HepG2 (cell line): ENCODE data around the gene MLLT1. TPM values are rescaled to one million over a fixed set of nuclear protein-coding genes. Genes with fewer than 3 reads are reported as not detected.

Experiments
- ATAC-seq: fragments of 200-7000 bp; cut with Tn5 transposase; 3 replicates; pipeline ENCODE4 v1.9.1; 2020; ENCODE audit warnings: mild to moderate bottlenecking, moderate library complexity
- BruUV-seq: library from RNA; stranded (reverse); fragments of 400-500 nt; replicated peaks from 2 replicates; lab custom pipeline; 2021; lab: Mats Ljungman, UMichigan
- CTCF ChIA-PET: fragments of 300-600 bp; formaldehyde crosslinking; extraction: SDS; loops from one replicate; lab custom pipeline; 2021; ENCODE audit warnings: low total read pairs, inconsistent platforms, low intra/inter-chr PET ratio; lab: Yijun Ruan, JAX
- POLR2A ChIA-PET: fragments of 350-600 bp; sonication (Branson Sonifier 250); formaldehyde crosslinking; loops from one replicate; lab custom pipeline; 2020; ENCODE audit warnings: antibody characterized with exemption, inconsistent platforms; lab: Yijun Ruan, JAX
- DNase-seq: peaks from one replicate; pipeline ENCODE4 v3.0.0-alpha.2; 2015; ENCODE audit warnings: low spot score
- FAIRE-seq: peaks from 3 replicates; lab custom pipeline; 2011; peaks lifted over from hg19 to GRCh38; lab: Jason Lieb, UNC
- H2AFZ ChIP-seq: one replicate; pipeline ENCODE4 v1.6.1; 2011; ENCODE audit warnings: low read length, inconsistent platforms
- H3K27ac ChIP-seq: fragments of 300-600 bp; 3 replicates; pipeline ENCODE4 v1.8.0; 2011; ENCODE audit warnings: mixed run types, mild to moderate bottlenecking, mixed read lengths, low read length, inconsistent platforms; ENCODE audit not compliant: insufficient read depth; ENCODE audit errors: extremely low read length
- H3K27me3 ChIP-seq, 2 experiments: fragments of 200-600 bp in 1 of 2; 2 replicates in 1 of 2; 3 replicates in 1 of 2; pipeline versions ENCODE4 v1.6.0 to v1.8.0; 2011; ENCODE audit warnings: low read length in 2 of 2, mild to moderate bottlenecking in 2 of 2, moderate library complexity in 2 of 2, inconsistent platforms in 1 of 2; ENCODE audit not compliant: insufficient read depth in 2 of 2, control insufficient read depth in 1 of 2
- H3K36me3 ChIP-seq, 2 experiments: fragments of 200-600 bp in 1 of 2; replicated peaks in 1 of 2; 2 replicates in 1 of 2; 3 replicates in 1 of 2; pipeline versions ENCODE4 v1.5.1 to v1.8.0; 2011; ENCODE audit warnings: low read length in 2 of 2, inconsistent platforms in 1 of 2; ENCODE audit not compliant: insufficient read depth in 2 of 2, control insufficient read depth in 1 of 2
- H3K4me1 ChIP-seq: 2 replicates; pipeline ENCODE4 v1.5.1; 2012; ENCODE audit warnings: low read length, inconsistent platforms; ENCODE audit not compliant: insufficient read depth
- H3K4me2 ChIP-seq: 2 replicates; pipeline ENCODE4 v1.6.0; 2011; ENCODE audit warnings: low read depth, low read length, inconsistent platforms
- H3K4me3 ChIP-seq, 3 experiments: fragments of 200-600 bp in 1 of 3; sonication (generic), shearing (Covaris generic) in 1 of 3; replicated peaks in 1 of 3; 2 replicates each; pipeline ENCODE4 v1.5.1; 2011 to 2016; ENCODE audit warnings: low read length in 3 of 3, inconsistent platforms in 2 of 3, low read depth in 2 of 3, mild to moderate bottlenecking in 2 of 3, control low read depth in 1 of 3, mixed read lengths in 1 of 3; ENCODE audit not compliant: insufficient read depth in 1 of 3
- H3K79me2 ChIP-seq: one replicate; pipeline ENCODE4 v1.6.1; 2011; ENCODE audit warnings: low read length, inconsistent platforms; ENCODE audit not compliant: insufficient read depth
- H3K9ac ChIP-seq: 2 replicates; pipeline ENCODE4 v1.6.0; 2011; ENCODE audit warnings: mild to moderate bottlenecking, low read depth, low read length, inconsistent platforms; ENCODE audit not compliant: insufficient read depth
- H3K9me3 ChIP-seq: 2 replicates; pipeline ENCODE4 v1.5.1; 2012; ENCODE audit warnings: mild to moderate bottlenecking, low read length
- H4K20me1 ChIP-seq: 2 replicates; pipeline ENCODE4 v1.6.0; 2011; ENCODE audit warnings: inconsistent platforms, mild to moderate bottlenecking, low read length, moderate library complexity; ENCODE audit not compliant: insufficient read depth
- ARNT ChIP-seq: fragments of 450-650 bp; IDR thresholded peaks from 2 replicates; pipeline ENCODE4 v1.6.1; 2017
- CBX2 ChIP-seq, 2 experiments: fragments of 200-600 bp in 1 of 2; sonication (generic); formaldehyde crosslinking in 1 of 2; IDR thresholded peaks; 2 replicates each; pipeline versions ENCODE4 v1.7.0 to v1.8.1; 2018 to 2022; ENCODE audit warnings: low read depth in 2 of 2, low read length in 1 of 2, mild to moderate bottlenecking in 1 of 2, missing genetic modification reagents in 1 of 2
- EZH2 ChIP-seq: conservative IDR thresholded peaks from 2 replicates; pipeline ENCODE4 v1.6.1; 2012; ENCODE audit warnings: mild to moderate bottlenecking, low read depth, low read length, moderate library complexity
- FOXA1 ChIP-seq, 2 experiments: fragments of 450-650 bp in 1 of 2; sonication (generic) in 1 of 2; formaldehyde crosslinking in 1 of 2; IDR thresholded peaks; 2 replicates each; pipeline versions ENCODE4 v1.4.0 to v1.6.1; 2016 to 2020; ENCODE audit warnings: missing genetic modification reagents in 1 of 2
- HMGXB4 ChIP-seq, 2 experiments: sonication (generic) in 1 of 2; formaldehyde crosslinking in 1 of 2; IDR thresholded peaks; 2 replicates each; pipeline versions ENCODE4 v1.4.0 to v1.6.1; 2018 to 2020; ENCODE audit warnings: missing genetic modification reagents in 2 of 2, borderline replicate concordance in 1 of 2, low read depth in 1 of 2, mild to moderate bottlenecking in 1 of 2, missing biosample characterization in 1 of 2
- HNRNPL ChIP-seq: fragments of 200-400 bp; formaldehyde crosslinking; IDR thresholded peaks from 2 replicates; pipeline ENCODE4 v1.6.1; 2017; ENCODE audit warnings: mild to moderate bottlenecking, low read depth, low read length
- HOMEZ ChIP-seq: IDR thresholded peaks from 2 replicates; pipeline ENCODE4 v1.6.1; 2016; ENCODE audit warnings: low read depth
- RCOR2 ChIP-seq: IDR thresholded peaks from 2 replicates; pipeline ENCODE4 v1.6.1; 2016; ENCODE audit warnings: missing biosample characterization, missing genetic modification reagents
- SRSF4 ChIP-seq: fragments of 200-400 bp; formaldehyde crosslinking; IDR thresholded peaks from one replicate; pipeline ENCODE4 v1.6.1; 2018; ENCODE audit warnings: mild to moderate bottlenecking, low read depth, low read length, moderate library complexity; ENCODE audit not compliant: poor library complexity, severe bottlenecking
- ZBTB34 ChIP-seq: sonication (generic); formaldehyde crosslinking; IDR thresholded peaks from 2 replicates; pipeline ENCODE4 v1.8.0; 2022; ENCODE audit warnings: mild to moderate bottlenecking, missing genetic modification reagents
- ZNF335 ChIP-seq: sonication (generic); formaldehyde crosslinking; IDR thresholded peaks from 2 replicates; pipeline ENCODE4 v1.4.0; 2020; ENCODE audit warnings: missing genetic modification reagents
- ZNF543 ChIP-seq: sonication (generic); formaldehyde crosslinking; IDR thresholded peaks from 2 replicates; pipeline ENCODE4 v1.4.0; 2020; ENCODE audit warnings: mild to moderate bottlenecking, missing genetic modification reagents
- ZNF558 ChIP-seq: sonication (generic); formaldehyde crosslinking; IDR thresholded peaks from 2 replicates; pipeline ENCODE4 v1.9.0; 2022; ENCODE audit warnings: mild to moderate bottlenecking, missing genetic modification reagents, borderline replicate concordance
- ZNF607 ChIP-seq: sonication (generic); formaldehyde crosslinking; IDR thresholded peaks from 2 replicates; pipeline ENCODE4 v1.5.1; 2020; ENCODE audit warnings: missing genetic modification reagents, mild to moderate bottlenecking, borderline replicate concordance
- ZNF782 ChIP-seq: sonication (generic); formaldehyde crosslinking; IDR thresholded peaks from 2 replicates; pipeline ENCODE4 v1.4.0; 2020; ENCODE audit warnings: missing genetic modification reagents, mild to moderate bottlenecking, borderline replicate concordance
- ZNF841 ChIP-seq: sonication (generic); formaldehyde crosslinking; IDR thresholded peaks from 2 replicates; pipeline ENCODE4 v1.8.1; 2023; ENCODE audit warnings: missing genetic modification reagents, borderline replicate concordance
- WGBS: methylation state at CpG from one replicate; pipeline ENCODE4 v1.1.6; 2017; ENCODE audit warnings: low lambda C conversion rate; 5-methylcytosine and 5-hydroxymethylcytosine counted together
- in situ Hi-C: cut with HindIII; loops from 2 replicates; pipeline ENCODE4 v1.10.0; 2017; ENCODE audit warnings: low pct_unique_long_range_greater_than_20kb; ENCODE audit not compliant: extremely low pct_ligation_motif_present
- intact Hi-C: fragments of 100-400 bp; cut with micrococcal nuclease; formaldehyde crosslinking; loops from one replicate; pipeline ENCODE4 v1.10.0; 2022; ENCODE audit not compliant: unreplicated experiment
- polyA plus RNA-seq, 8 experiments: library from polyadenylated mRNA; depleted of rRNA in 3 of 8; stranded (reverse) in 7 of 8; unstranded in 1 of 8; fragments of >200 nt; fragmentation: Illumina TruSeq in 4 of 8; extraction: Trizol in 4 of 8; gene quantifications; 2 replicates each; pipeline versions ENCODE4 v1.2.1 to v1.2.3, GENCODE V29; 2011 to 2016; ENCODE audit warnings: low read depth in 4 of 8, missing spikeins in 1 of 8, mixed read lengths in 1 of 8; ENCODE audit not compliant: insufficient read depth in 1 of 8
- total RNA-seq, 5 experiments: library from RNA; depleted of rRNA; stranded (reverse); fragments of >200 nt; fragmentation: Illumina TruSeq; extraction: Trizol; gene quantifications; 2 replicates each; pipeline ENCODE4 v1.2.3, GENCODE V29; 2016; ENCODE audit warnings: low read depth in 1 of 5

Gene MLLT1
- total and polyA plus RNA-seq, 2 of the 13 experiments (the other 11 are each of a cell fraction or from before 2014, with no cell fraction given): 11.7 to 12.2 TPM

GRCh38 chr19:6250909-6251308 is 28.9 kb downstream of the MLLT1 start (continued):
- TF ChIP-seq CBX2 (IDR thresholded peaks at IDR 0.05; ENCODE audit: low read depth, low read length): no peak
- TF ChIP-seq CBX2 (CRISPR knock-in tag; IDR thresholded peaks at IDR 0.05; ENCODE audit: low read depth): no peak
- TF ChIP-seq SRSF4: no peak
- no peak for TF ChIP-seq HMGXB4 (CRISPR knock-in tag; IDR thresholded peaks at IDR 0.05; ENCODE audit: borderline replicate concordance in 1 of 2, low read depth in 1 of 2)
- no peak for TF ChIP-seq HNRNPL

GRCh38 chr19:6250024-6250615 is 29.7 kb downstream of the MLLT1 start:
- Histone ChIP-seq H3K9ac (no peak overlapping the region), H3K4me3 (no peak overlapping the region), H3K27ac (no peak overlapping the region), H3K79me2 (peaks cover 66% of the 10 kb centered on the region), H3K9me3 (no peaks in the 10 kb centered on the region), H3K27me3 (no peaks in the 10 kb centered on the region), H4K20me1 (no peaks in the 10 kb centered on the region), H3K4me2 (no peak overlapping the region), H3K36me3 (peaks cover 7 to 22% of the 10 kb centered on the region in 2 experiments; a peak in 3 of 5 replicates), H3K4me1 (peaks cover 44% of the 10 kb centered on the region), H2AFZ (no peak overlapping the region)
- DNase-seq (no peak), FAIRE-seq (no peak), ATAC-seq (no peak)
- ChIA-PET POLR2A (no interaction called here), CTCF (no interaction called here)
- no TSS peak for BruUV-seq
- in situ Hi-C loops: no loop called here
- 95% methylated on average over 4 of the region's 4 CpGs for WGBS
- intact Hi-C loops: no loop called here
- TF ChIP-seq ZNF607 (CRISPR knock-in tag) (no peak), ZNF782 (no peak), ZNF335 (CRISPR knock-in tag) (no peak), RCOR2 (CRISPR knock-in tag) (no peak), ZNF841 (no peak), FOXA1 (IDR thresholded peaks at IDR 0.05) (no peak), FOXA1 (CRISPR knock-in tag; IDR thresholded peaks at IDR 0.05) (no peak), ZNF543 (CRISPR knock-in tag) (no peak), HOMEZ (CRISPR knock-in tag) (no peak), ZNF558 (CRISPR knock-in tag) (no peak), ARNT (no peak), CBX2 (IDR thresholded peaks at IDR 0.05; ENCODE audit: low read depth, low read length) (no peak), CBX2 (CRISPR knock-in tag; IDR thresholded peaks at IDR 0.05; ENCODE audit: low read depth) (no peak), EZH2 (no peak), ZBTB34 (no peak)
